HG02981 (cell line): ENCODE results near the gene MAST4.
A peak's percentile ranks its signal among the peaks of the same experiment; 100 is the strongest.

ENCODE experiments used
- ATAC-seq: cut with Tn5 transposase; IDR thresholded peaks from one replicate; pipeline ENCODE4 v1.9.1; 2021; ENCODE audit warnings: mild to moderate bottlenecking, moderate library complexity; ENCODE audit not compliant: unreplicated experiment

MAST4 gene

GRCh38 chr5:67194166-67194565, 598.0 kb downstream of the MAST4 start:
- no peak for ATAC-seq

GRCh38 chr5:67195406-67196275, 599.4 kb downstream of the MAST4 start:
- ATAC-seq, result no peak

- ATAC-seq, result no peak
Observed at GRCh38 chr5:67196537-67197059, 600.4 kb downstream of the MAST4 start, which contains the start of gene CD180. TSS of gene CD180 (minus strand) at chr5:67196799. CDS start at chr5:67196641, 158 bp downstream.

- no peak for ATAC-seq
Observed at GRCh38 chr5:67197536-67197935, 601.3 kb downstream of the MAST4 start.

GRCh38 chr5:67198917-67199316, 602.7 kb downstream of the MAST4 start:
- ATAC-seq, result no peak

GRCh38 chr5:67199859-67200258, 603.7 kb downstream of the MAST4 start:
- ATAC-seq, result no peak

- ATAC-seq, result no peak
Observed at GRCh38 chr5:67200809-67201562, 604.8 kb downstream of the MAST4 start.

GRCh38 chr5:67201897-67202549, 605.8 kb downstream of the MAST4 start:
- no peak for ATAC-seq

- no peak for ATAC-seq
Observed at GRCh38 chr5:67202828-67203227, 606.6 kb downstream of the MAST4 start.

- no peak for ATAC-seq
Observed at GRCh38 chr5:67203701-67204074, 607.5 kb downstream of the MAST4 start.

- no peak for ATAC-seq
Observed at GRCh38 chr5:67204821-67205220, 608.6 kb downstream of the MAST4 start.

GRCh38 chr5:67205981-67206380, 609.8 kb downstream of the MAST4 start:
- no peak for ATAC-seq

GRCh38 chr5:67206461-67206860, 610.3 kb downstream of the MAST4 start:
- no peak for ATAC-seq

- ATAC-seq, result peak; percentile 85
Observed at GRCh38 chr5:67206929-67207328, 610.7 kb downstream of the MAST4 start.

- no peak for ATAC-seq
Observed at GRCh38 chr5:67208403-67208802, 612.2 kb downstream of the MAST4 start.

- no peak for ATAC-seq
Observed at GRCh38 chr5:67209141-67209771, 613.1 kb downstream of the MAST4 start.

- ATAC-seq, result no peak
Observed at GRCh38 chr5:67211926-67212325, 615.7 kb downstream of the MAST4 start.

- ATAC-seq, result no peak
Observed at GRCh38 chr5:67214036-67214435, 617.8 kb downstream of the MAST4 start.

GRCh38 chr5:67214707-67215447, 618.7 kb downstream of the MAST4 start:
- ATAC-seq, result no peak
